H9 (cell line): ENCODE data around the gene SHANK1. TPM values are rescaled to one million over a fixed set of nuclear protein-coding genes. Genes with fewer than 3 reads are reported as not detected.
A peak's percentile ranks its signal among the peaks of the same experiment; 100 is the strongest.

ENCODE experiments used
- DNase-seq: peaks from one replicate; pipeline ENCODE4 v3.0.0-alpha.2; 2017
- H2AFZ ChIP-seq: one replicate; pipeline ENCODE4 v1.6.1; 2013; ENCODE audit warnings: mild to moderate bottlenecking, low read length, control low read depth, moderate library complexity
- H2AK5ac ChIP-seq: 2 replicates; pipeline ENCODE4 v1.6.1; 2013; ENCODE audit warnings: low read length, control low read depth, mixed read lengths; ENCODE audit not compliant: insufficient read length
- H2BK120ac ChIP-seq: one replicate; pipeline ENCODE4 v1.6.1; 2013; ENCODE audit warnings: low read depth, mild to moderate bottlenecking, low read length, control low read depth, inconsistent platforms; ENCODE audit not compliant: poor library complexity, severe bottlenecking
- H2BK12ac ChIP-seq: 2 replicates; pipeline ENCODE4 v1.6.1; 2013; ENCODE audit warnings: low read length, control low read depth, mixed read lengths, low read depth; ENCODE audit not compliant: insufficient read length
- H2BK15ac ChIP-seq: 2 replicates; pipeline ENCODE4 v1.6.1; 2013; ENCODE audit warnings: low read depth, low read length, control low read depth
- H2BK20ac ChIP-seq: one replicate; pipeline ENCODE4 v1.6.1; 2013; ENCODE audit warnings: low read depth, mild to moderate bottlenecking, low read length, control low read depth, inconsistent platforms; ENCODE audit not compliant: poor library complexity, severe bottlenecking
- H2BK5ac ChIP-seq: 2 replicates; pipeline ENCODE4 v1.6.1; 2013; ENCODE audit warnings: low read length, control low read depth, mixed read lengths; ENCODE audit not compliant: insufficient read length
- H3K14ac ChIP-seq: 2 replicates; pipeline ENCODE4 v1.6.1; 2013; ENCODE audit warnings: low read length, control low read depth; ENCODE audit not compliant: insufficient read depth
- H3K18ac ChIP-seq: 2 replicates; pipeline ENCODE4 v1.6.1; 2013; ENCODE audit warnings: low read depth, mild to moderate bottlenecking, mixed read lengths, low read length, control low read depth; ENCODE audit not compliant: insufficient read length
- H3K23ac ChIP-seq: 2 replicates; pipeline ENCODE4 v1.6.1; 2013; ENCODE audit warnings: low read length, control low read depth, mixed read lengths, low read depth; ENCODE audit not compliant: insufficient read length
- H3K23me2 ChIP-seq: 2 replicates; pipeline ENCODE4 v1.6.1; 2013; ENCODE audit warnings: low read depth, mild to moderate bottlenecking, mixed read lengths, low read length, control low read depth; ENCODE audit not compliant: insufficient read length, poor library complexity, severe bottlenecking
- H3K27ac ChIP-seq: 2 replicates; pipeline ENCODE4 v1.5.1; 2013; ENCODE audit warnings: low read length, control low read depth, mixed read lengths, low read depth; ENCODE audit not compliant: insufficient read length
- H3K27me3 ChIP-seq: 2 replicates; pipeline ENCODE4 v1.6.1; 2013; ENCODE audit warnings: low read length, control low read depth, inconsistent platforms; ENCODE audit not compliant: insufficient read depth
- H3K4ac ChIP-seq: 2 replicates; pipeline ENCODE4 v1.6.1; 2013; ENCODE audit warnings: low read depth, mild to moderate bottlenecking, control low read depth, inconsistent platforms, low read length, moderate library complexity
- H3K4me1 ChIP-seq: 2 replicates; pipeline ENCODE4 v1.6.1; 2013; ENCODE audit warnings: low read length, control low read depth, inconsistent platforms; ENCODE audit not compliant: insufficient read depth
- H3K4me2 ChIP-seq: 2 replicates; pipeline ENCODE4 v1.6.1; 2013; ENCODE audit warnings: low read length, control low read depth, mixed read lengths; ENCODE audit not compliant: insufficient read length, insufficient read depth
- H3K56ac ChIP-seq: 2 replicates; pipeline ENCODE4 v1.6.1; 2013; ENCODE audit warnings: low read depth, mild to moderate bottlenecking, mixed read lengths, low read length, control low read depth; ENCODE audit not compliant: insufficient read length
- H3K79me1 ChIP-seq: 2 replicates; pipeline ENCODE4 v1.6.1; 2013; ENCODE audit warnings: low read depth, mild to moderate bottlenecking, moderate library complexity, low read length, control low read depth, inconsistent platforms; ENCODE audit not compliant: insufficient read depth, poor library complexity, severe bottlenecking
- H3K79me2 ChIP-seq: 2 replicates; pipeline ENCODE4 v1.6.1; 2013; ENCODE audit warnings: low read length, control low read depth, inconsistent platforms; ENCODE audit not compliant: insufficient read depth
- H3K9ac ChIP-seq: 2 replicates; pipeline ENCODE4 v1.6.1; 2013; ENCODE audit warnings: low read length, control low read depth, mixed read lengths; ENCODE audit not compliant: insufficient read length; ENCODE audit errors: extremely low read depth
- H3K9me3 ChIP-seq: one replicate; pipeline ENCODE4 v1.6.1; 2013; ENCODE audit warnings: low read depth, low read length, inconsistent platforms; ENCODE audit not compliant: control insufficient read depth
- H3T11ph ChIP-seq: one replicate; pipeline ENCODE4 v1.6.1; 2013; ENCODE audit warnings: mild to moderate bottlenecking, low read length, control low read depth, inconsistent platforms
- H4K20me1 ChIP-seq: one replicate; pipeline ENCODE4 v1.6.1; 2013; ENCODE audit not compliant: control insufficient read depth, insufficient read length, insufficient read depth
- H4K5ac ChIP-seq: 2 replicates; pipeline ENCODE4 v1.6.1; 2013; ENCODE audit warnings: low read depth, mild to moderate bottlenecking, mixed read lengths, low read length, control low read depth; ENCODE audit not compliant: insufficient read length
- H4K8ac ChIP-seq: replicated peaks from 2 replicates; pipeline ENCODE4 v1.6.1; 2013; ENCODE audit warnings: low read length, control low read depth, mixed read lengths, low read depth; ENCODE audit not compliant: insufficient read length
- H4K91ac ChIP-seq: 2 replicates; pipeline ENCODE4 v1.6.1; 2013; ENCODE audit warnings: low read depth, mild to moderate bottlenecking, moderate library complexity, mixed read lengths, low read length, control low read depth; ENCODE audit not compliant: insufficient read length
- H3K27ac Mint-ChIP-seq, 3 experiments: 2 replicates in 2 of 3; 3 replicates in 1 of 3; pipeline ENCODE4 v1.8.0; 2020 to 2021; ENCODE audit warnings: mixed read lengths in 3 of 3, mild to moderate bottlenecking in 1 of 3, moderate library complexity in 1 of 3
- H3K27me3 Mint-ChIP-seq: 2 replicates; pipeline ENCODE4 v1.8.0; 2021; ENCODE audit warnings: low read depth, mild to moderate bottlenecking, moderate library complexity, mixed read lengths
- H3K36me3 Mint-ChIP-seq, 3 experiments: 2 replicates in 2 of 3; 3 replicates in 1 of 3; pipeline ENCODE4 v1.8.0; 2020 to 2021; ENCODE audit warnings: low read depth in 3 of 3, mixed read lengths in 3 of 3; ENCODE audit not compliant: insufficient read depth in 1 of 3
- H3K4me1 Mint-ChIP-seq, 2 experiments: 2 replicates each; pipeline ENCODE4 v1.8.0; 2020; ENCODE audit warnings: mixed read lengths in 2 of 2
- H3K4me3 Mint-ChIP-seq, 2 experiments: 2 replicates in 1 of 2; 3 replicates in 1 of 2; pipeline ENCODE4 v1.8.0; 2020 to 2021; ENCODE audit warnings: mild to moderate bottlenecking in 2 of 2, mixed read lengths in 2 of 2, moderate library complexity in 1 of 2
- H3K9me3 Mint-ChIP-seq, 2 experiments: 2 replicates in 1 of 2; 3 replicates in 1 of 2; pipeline ENCODE4 v1.8.0; 2020; ENCODE audit warnings: mild to moderate bottlenecking in 2 of 2, mixed read lengths in 2 of 2, moderate library complexity in 1 of 2
- CTCF ChIP-seq: fragments of 200-600 bp; sonication (generic); conservative IDR thresholded peaks from 3 replicates; pipeline ENCODE4 v1.8.0; 2021; ENCODE audit warnings: antibody characterized with exemption, mild to moderate bottlenecking
- WGBS: extraction: QIAGEN DNeasy Blood & Tissue Kit; methylation state at CpG from one replicate; pipeline ENCODE4 v1.1.7; 2013; ENCODE audit warnings: missing lambda C conversion rate, low lambda C conversion rate, mixed read lengths; ENCODE audit not compliant: insufficient read length; ENCODE audit errors: extremely low coverage; 5-methylcytosine and 5-hydroxymethylcytosine counted together
- total RNA-seq: library from RNA; stranded (reverse); gene quantifications from 2 replicates; pipeline ENCODE4 v1.2.1, GENCODE V29; 2021

The SHANK1 gene
- total RNA-seq, 1 experiment from 2014 or later: 1.7 TPM

- H3K27me3 ChIP-seq: no peaks in the 10 kb centered on the region
- H3K4me2 ChIP-seq: no peak overlapping the region
- Mint-ChIP-seq H3K4me1 (peaks cover 0 to 6% of the 10 kb centered on the region in 2 experiments; a peak in 1 of 4 replicates), H3K36me3 (no peaks in the 10 kb centered on the region; a peak in 1 of 7 replicates), H3K9me3 (peaks cover 0 to 2% of the 10 kb centered on the region in 2 experiments; a peak in 2 of 5 replicates), H3K27me3 (peaks cover 29% of the 10 kb centered on the region), H3K4me3 (no peak overlapping the region), H3K27ac (no peak overlapping the region)
- H4K91ac ChIP-seq: no peak overlapping the region
- H2BK15ac ChIP-seq: no peak overlapping the region
- no peak overlapping the region for H3K9ac ChIP-seq
- DNase-seq: no peak
- H2BK20ac ChIP-seq: no peak overlapping the region
- H3K79me1 ChIP-seq: no peaks in the 10 kb centered on the region
- H2BK120ac ChIP-seq: no peak overlapping the region
- TF ChIP-seq CTCF: peak; percentile 23; the same call in 2 of the 3 replicates
- H2BK5ac ChIP-seq: no peak overlapping the region
- H3K4ac ChIP-seq: no peak overlapping the region
- H3K4me1 ChIP-seq: no peaks in the 10 kb centered on the region
- no peak overlapping the region for H3K18ac ChIP-seq
- no peaks in the 10 kb centered on the region for H3K79me2 ChIP-seq
- no peak overlapping the region for H3K14ac ChIP-seq
- H4K8ac ChIP-seq: no peak overlapping the region
- H2BK12ac ChIP-seq: no peak overlapping the region
- H3K9me3 ChIP-seq: no peaks in the 10 kb centered on the region
- no peaks in the 10 kb centered on the region for H4K20me1 ChIP-seq
- H3K56ac ChIP-seq: no peak overlapping the region
- no peak overlapping the region for H3K27ac ChIP-seq
- H3T11ph ChIP-seq: no peak overlapping the region
- H4K5ac ChIP-seq: no peak overlapping the region
- WGBS: no CpG with 5 or more reads among the region's 5 CpGs
- no peak overlapping the region for H2AK5ac ChIP-seq
- H3K23ac ChIP-seq: no peak overlapping the region
- H2AFZ ChIP-seq: no peak overlapping the region
- H3K23me2 ChIP-seq: no peaks in the 10 kb centered on the region
Measured at GRCh38 chr19:50628146-50628545, 91.5 kb downstream of the SHANK1 start.
